Right lobe of liver (tissue), 4 donors: ENCODE measurements around the gene HDAC11.

ENCODE experiments used
- POLR2A ChIP-seq: fragments of 450-650 bp; IDR thresholded peaks from one replicate; pipeline ENCODE4 v1.6.1; 2017; ENCODE audit warnings: antibody characterized with exemption, mild to moderate bottlenecking
- TF ChIP-seq, protein P1 (sequence below), 4 donors: fragments of 200-600 bp in 3 of 4; fragments of 450-650 bp in 1 of 4; IDR thresholded peaks; one replicate each; pipeline versions ENCODE4 v1.5.1 to v1.8.0; 2016 to 2022; ENCODE audit warnings: antibody characterized with exemption in 4 of 4, mild to moderate bottlenecking in 2 of 4
- donor health status: DM: no; HTN: no; CAD: no.
- donor health status: DM: no; HTN: no; CAD: no.
- donor health status: DM: no; HTN: yes; CAD: no.

DNA sequence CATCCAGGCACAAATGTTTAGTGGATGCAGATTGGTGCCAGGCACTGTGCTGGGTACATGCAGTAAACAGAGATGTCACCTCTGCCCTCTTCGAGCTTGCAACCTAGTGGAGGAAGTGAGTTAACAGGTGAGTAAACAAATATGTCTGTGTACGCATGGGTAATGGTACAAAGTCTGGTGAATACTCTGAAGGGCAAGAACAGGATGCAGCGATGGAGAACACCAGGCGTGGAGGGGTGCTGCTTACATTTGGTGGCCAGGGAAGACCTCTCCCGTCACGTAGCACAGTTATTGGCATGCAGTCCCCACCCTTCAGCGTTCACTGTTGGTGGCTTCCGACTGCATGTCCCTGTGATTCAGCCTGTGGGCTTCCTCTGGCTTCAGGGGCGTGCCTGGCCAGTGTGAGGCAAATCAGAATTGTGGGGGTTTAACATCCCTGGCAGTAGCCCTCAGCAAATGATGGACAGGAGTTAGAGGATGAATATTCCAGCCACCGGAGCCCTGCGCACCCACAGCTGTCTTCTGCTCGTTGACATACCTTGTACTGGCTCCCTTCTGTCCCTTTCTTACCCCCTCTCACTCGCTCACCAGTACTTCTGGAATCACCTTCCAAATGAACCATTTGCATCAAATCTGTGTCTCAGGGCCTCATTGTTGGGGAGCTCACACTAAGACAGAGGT lies 9.1 kb upstream of the HDAC11 start:
- peak; percentile 62 for TF ChIP-seq POLR2A
- TF ChIP-seq, protein P1, sequence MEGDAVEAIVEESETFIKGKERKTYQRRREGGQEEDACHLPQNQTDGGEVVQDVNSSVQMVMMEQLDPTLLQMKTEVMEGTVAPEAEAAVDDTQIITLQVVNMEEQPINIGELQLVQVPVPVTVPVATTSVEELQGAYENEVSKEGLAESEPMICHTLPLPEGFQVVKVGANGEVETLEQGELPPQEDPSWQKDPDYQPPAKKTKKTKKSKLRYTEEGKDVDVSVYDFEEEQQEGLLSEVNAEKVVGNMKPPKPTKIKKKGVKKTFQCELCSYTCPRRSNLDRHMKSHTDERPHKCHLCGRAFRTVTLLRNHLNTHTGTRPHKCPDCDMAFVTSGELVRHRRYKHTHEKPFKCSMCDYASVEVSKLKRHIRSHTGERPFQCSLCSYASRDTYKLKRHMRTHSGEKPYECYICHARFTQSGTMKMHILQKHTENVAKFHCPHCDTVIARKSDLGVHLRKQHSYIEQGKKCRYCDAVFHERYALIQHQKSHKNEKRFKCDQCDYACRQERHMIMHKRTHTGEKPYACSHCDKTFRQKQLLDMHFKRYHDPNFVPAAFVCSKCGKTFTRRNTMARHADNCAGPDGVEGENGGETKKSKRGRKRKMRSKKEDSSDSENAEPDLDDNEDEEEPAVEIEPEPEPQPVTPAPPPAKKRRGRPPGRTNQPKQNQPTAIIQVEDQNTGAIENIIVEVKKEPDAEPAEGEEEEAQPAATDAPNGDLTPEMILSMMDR (IDR thresholded peaks at IDR 0.05) = peak in 1 of 4 donors; percentile 6
